Stimulated activated CD8-positive, alpha-beta memory T cell treated with anti-CD3 and anti-CD28 coated beads, Interleukin-4, amount 100 ng/mL, for 4 hours (primary cell): ENCODE data around the gene EMP3.
"Not testable (repeated sequence)": the region's sequence is repeated elsewhere in the genome, so short reads cannot be mapped to it uniquely, and the experiment has no call there.

Experiments used
- DNase-seq, 2 donors: peaks; one replicate each; pipeline ENCODE4 v3.0.0-alpha.2; 2020; ENCODE audit warnings: low read depth in 2 of 2, low spot score in 1 of 2

EMP3 gene

DNA sequence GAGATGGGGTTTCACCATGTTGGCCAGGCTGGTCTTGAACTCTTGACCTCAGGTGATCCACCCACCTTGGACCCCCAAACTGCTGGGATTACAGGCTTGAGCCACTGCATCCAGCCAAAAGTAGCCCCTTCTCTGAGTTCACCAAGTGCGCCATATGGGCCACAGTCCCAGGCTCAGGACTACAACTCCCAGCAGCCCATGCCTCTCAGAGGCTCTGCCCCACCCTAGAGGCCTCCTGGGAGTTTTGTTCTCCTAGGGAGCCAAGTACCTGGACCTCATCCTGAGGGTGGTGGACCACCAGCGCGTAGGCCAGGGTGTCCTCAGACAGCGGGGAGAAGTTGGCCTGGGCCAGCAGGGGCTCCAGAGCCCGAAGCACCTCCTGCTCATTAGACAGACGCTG lies 19.5 kb downstream of the EMP3 start:
- DNase-seq = no peak

DNA sequence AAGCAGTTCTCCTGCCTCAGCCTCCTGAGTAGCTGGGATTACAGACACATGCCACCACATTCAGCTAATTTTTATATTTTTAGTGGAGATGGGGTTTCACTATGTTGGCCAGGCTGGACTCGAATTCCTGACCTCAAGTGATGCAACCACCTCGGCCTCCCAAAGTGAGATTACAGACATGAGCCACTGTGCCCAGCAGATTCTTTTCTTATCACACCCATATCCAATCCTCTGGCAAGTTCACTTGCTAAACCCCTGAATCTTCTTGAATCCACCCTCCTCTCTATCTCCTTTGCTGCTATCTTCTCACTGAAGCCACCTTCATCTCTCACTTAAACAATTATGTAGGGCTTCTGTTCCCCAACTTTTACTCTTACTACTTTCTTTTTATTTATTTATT lies 20.8 kb downstream of the EMP3 start:
- DNase-seq = no peak

DNA sequence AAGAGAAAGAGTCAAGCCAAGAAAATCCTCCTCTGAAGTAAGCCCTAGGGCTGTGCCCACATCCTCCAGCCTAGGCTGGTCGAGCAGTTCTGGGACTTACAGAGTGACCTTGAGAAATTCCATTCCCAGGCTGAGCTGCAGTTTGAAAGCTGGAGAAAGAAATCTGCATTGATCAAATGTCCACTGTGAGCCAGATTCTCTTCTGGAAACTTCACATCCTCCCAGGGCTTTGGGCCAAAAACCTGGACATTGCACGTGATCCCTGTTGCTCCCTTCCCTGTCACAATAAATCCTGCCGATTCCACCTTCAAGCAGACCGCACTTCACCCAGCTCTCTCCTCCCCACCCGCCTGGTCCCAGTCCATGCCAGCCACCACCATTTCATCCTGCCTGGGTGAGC lies 22.7 kb downstream of the EMP3 start:
- no peak for DNase-seq

DNA sequence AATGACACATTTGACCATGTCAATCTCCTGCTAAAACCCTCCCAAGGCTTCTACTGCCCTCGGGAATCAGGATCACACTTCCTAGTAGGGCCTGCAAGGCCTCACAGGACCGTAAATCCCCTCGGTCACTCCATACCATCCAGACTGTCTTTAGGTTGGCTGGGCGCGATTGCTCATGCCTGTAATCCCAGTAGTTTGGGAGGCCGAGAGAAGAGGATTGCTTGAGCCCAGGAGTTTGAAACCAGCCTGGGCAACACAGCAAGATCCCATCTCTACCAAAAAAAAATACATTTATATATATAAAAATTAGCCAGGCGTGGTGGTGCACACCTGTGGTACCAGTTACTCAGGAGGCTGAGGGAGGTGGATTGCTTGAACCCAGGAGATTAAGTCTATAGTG lies 23.4 kb downstream of the EMP3 start:
- no peak for DNase-seq

DNA sequence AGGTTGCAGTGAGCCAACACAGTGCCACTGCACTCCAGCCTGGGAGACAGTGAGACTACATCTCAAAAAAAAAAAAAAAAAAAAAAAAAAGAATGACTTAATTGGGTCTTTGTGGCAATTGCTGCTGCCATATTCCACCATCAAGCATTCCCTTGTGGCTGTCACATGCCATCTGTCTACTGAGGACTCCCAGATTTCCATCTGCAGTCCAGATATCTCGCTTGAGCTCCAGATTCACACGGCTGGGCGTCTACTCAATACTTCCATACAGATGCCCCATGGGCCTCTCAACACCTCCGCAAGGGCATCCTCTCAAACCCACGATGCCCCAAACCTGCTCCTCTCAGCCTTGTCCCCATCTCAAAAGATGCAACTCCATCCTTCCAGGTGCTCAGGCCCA lies 25.5 kb downstream of the EMP3 start:
- DNase-seq = no peak

DNA sequence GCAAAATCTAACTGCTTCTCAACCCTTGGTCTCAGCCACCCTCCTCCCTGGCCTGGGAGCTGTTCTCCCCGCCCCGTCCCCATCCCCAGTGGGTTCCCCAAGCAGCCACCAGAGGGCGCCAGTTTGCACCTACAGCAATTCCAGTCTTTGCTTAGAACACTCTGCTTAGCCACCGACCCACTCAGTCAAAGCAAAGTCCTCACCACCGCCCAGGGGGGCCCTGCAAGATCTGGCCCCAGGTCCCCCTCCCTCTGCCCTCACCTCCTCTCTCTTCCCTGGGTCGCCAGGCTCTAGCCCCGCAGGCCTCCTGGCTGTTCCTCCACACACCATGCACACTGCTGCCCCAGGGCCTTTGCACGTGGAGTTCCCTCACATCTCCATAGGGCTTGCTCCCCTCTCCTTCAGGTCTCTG lies 26.0 kb downstream of the EMP3 start:
- DNase-seq = peak; percentile 47 to 77

DNA sequence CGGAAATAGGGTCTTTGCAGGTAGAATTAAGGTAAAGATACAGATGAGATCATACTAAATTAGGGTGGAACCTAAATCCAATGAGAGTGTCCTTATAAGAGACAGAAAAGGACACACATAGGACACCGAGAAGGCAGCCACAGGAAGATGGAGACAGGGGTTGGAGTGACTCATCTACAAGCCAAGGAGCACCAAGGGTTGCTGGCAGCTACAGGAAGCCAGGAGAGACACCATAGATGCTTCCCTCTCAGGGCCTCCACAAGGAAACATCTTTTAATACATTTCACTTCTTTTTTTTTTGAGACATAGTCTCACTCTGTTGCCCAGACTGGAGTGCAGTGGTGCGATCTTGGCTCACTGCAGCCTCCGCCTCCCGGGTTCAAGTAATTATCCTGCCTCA lies 28.3 kb downstream of the EMP3 start:
- DNase-seq = no peak

DNA sequence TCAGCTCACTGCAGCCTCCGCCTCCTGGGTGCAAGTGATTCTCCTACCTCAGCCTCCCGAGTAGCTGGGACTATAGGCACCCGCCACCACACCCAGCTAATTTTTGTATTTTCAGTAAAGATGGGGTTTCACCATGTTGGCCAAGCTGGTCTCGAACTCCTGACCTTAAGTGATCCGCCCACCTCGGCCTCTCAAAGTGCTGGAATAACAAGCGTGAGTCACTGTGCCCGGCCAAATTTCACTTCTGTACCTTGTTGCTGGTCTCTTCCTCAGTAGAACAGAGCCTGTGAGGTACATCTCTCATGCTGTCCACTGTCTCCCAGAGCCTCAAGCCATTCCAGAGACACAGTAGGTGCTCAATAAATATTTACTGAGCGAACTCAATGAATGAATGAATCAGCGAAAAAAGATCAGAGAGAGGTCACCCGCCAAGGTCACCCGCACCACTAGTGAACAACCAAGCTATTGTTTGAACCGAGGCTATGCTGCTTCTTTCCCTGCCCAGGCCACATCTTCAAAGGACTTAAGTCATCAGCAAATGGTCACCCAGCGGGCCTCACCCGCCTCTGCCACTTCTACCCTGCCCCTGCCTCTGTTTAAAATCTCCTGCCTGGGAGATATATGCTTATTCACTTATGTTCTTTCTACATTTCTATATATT lies 29.1 kb downstream of the EMP3 start:
- DNase-seq = no peak

DNA sequence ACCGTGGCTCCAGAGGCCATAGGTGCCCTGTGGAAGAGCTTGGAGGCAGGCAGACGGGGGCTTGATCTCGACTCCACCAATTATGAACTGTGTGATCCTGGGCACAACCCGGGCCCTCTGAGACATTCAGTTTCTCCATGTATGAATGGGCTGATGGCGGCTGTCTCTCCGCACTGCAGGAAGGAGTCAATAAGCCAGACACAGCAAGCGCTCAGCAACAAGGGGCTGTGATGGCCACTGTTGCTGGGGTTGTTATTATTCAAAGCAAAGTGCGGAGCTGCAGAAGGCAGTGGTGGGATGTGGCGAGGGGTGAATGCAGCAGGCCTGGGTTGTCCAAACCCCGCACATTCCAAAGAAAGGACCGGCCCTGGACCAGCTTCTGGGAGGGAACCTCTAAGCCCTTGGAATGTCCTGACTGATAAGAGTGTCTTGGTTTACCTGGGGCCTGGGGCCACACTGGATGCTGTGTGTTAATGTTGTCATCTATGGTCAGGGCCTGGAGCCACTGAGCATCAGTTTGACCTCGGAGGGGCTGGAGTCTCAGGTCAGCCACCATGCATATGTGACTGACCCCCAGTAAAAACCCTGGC lies 30.1 kb downstream of the EMP3 start:
- no peak for DNase-seq

DNA sequence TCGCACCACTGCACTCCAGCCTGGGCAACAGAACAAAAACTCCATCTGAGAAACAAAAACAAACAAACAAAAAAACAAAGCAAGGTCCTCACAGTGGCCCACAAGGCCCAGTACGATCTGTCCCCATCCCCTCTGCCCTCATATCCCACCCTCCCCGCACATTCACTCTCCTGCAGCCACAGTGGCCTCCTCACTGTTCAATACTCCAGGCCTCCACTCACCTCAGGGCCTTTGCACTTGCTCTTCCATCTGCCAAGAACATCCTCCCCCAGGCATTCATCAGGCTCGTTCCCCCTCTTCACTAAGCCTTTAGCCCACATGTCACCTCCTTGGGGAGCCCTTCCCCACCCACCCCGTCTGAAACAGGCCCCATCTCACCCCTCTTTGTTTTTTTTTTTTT lies 33.8 kb downstream of the EMP3 start:
- DNase-seq = no peak

DNA sequence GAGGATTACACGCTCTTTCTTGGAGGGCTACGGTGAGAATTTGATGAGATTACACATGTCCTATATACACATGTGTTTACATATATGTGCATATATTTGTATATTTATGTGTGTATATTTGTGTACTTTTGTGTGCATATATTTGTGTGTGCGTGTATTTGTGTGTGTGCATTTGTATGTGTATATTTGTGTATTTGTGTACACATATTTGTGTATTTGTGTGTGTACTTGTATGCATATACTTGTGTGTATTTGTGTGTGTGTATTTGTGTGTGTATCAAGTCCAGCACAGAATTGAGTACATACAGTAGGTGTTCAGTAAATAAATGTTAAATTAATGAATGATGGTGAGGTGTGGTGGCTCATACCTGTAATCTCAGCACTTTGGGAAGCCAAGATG lies 36.6 kb downstream of the EMP3 start:
- DNase-seq = no peak

DNA sequence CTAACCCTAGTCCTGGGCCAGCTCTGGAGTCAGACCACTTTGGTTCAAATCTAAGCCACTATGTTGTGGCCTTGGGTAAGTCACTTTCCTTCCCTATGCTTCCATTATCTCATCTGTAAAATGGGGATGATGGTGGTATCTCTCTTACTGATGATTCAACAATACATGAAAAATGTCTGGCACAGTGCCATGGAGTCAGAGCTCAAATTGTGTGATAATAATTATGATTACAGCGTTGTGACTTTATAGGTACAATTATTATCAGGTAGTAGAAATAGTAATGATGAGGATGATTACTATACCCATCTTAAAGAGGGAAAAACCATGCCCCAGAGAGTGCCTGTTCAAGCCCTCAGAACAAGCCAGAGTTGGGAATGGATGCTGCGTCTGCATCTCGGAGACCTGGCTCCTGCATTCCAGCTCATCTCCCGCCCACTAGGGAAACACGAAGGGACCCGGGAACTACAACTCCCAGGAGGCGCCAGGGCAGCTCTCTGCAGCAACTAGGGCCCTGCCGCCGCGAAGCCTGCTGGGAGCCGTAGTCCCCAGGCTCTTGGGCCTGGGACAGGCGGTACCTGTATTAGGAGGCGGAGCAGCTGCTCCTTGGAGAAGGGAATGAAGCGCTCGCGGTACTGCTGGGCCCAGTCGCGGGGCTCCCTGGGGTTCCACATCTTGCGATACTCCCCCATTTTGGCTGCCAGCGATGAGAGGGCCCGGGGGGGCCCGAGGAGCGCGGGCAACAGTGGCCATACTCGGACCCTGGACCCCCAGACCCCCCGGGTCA lies 37.6 kb downstream of the EMP3 start:
- peak; percentile 68 to 75 for DNase-seq

DNA sequence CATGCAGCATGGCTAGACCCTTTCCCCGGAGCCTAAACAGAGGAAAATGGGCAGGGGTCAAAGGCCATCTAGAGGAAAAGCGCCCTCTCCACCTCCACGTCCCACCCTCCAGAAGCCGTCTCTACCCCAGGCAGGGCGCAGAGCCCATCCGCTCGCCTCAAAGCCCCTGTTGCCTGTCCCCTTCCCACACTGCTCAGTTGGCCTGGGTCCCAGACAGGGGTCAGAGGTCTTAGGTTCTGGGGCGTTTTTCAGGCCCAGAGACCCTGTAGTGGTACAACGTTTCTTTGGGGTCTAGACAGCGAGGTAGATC lies 38.1 kb downstream of the EMP3 start:
- no peak for DNase-seq

DNA sequence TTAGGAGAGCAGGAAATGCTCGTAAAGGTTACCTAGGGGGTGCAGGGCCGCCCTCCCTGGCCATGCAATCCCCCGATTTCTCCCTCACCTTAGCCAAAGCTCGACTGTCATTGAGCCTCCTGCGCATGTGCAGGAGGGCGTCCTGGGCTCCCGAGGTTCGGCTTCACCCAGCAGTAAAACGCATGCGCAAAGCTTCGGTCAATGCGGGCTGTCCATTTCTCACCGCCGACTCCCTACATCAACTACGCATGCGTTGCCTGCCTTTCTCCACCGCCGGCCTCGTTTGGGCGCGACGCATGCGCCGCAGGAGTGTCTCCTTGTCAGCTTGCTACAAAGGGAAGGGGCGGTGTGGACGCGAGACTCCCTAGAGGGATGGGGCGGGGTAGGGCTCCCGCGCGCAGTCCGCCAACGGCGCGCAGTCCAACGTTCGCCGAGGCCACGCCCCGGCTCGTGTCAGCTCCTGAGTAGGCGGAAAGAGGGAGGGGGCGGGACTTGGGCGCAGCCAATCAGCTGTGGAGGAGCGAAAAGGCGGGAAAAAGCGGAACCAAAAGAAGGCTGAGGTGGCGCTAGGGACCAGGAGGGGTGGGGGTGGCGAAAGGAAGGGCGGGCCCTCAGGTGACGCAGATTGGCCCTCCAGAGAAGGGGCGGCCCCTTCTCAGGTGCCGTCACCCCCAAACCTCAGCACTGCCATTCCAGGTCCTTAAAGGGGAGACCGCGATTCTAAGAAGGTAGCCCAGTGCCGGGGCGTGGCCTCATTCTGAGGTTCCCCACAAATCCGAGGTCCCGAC lies 38.7 kb downstream of the EMP3 start, which contains the start of the genes SYNGR4 and TMEM143:
Gene SYNGR4, plus strand, starts transcription at position 558 of the 788 bp plus-strand sequence. CDS start 1,476 bp downstream, outside the sequence.
Gene TMEM143, minus strand, starts transcription at position 131 of the 788 bp plus-strand sequence. Its CDS starts 20 bp downstream, at position 111.
- peak; percentile 85 to 95 for DNase-seq

DNA sequence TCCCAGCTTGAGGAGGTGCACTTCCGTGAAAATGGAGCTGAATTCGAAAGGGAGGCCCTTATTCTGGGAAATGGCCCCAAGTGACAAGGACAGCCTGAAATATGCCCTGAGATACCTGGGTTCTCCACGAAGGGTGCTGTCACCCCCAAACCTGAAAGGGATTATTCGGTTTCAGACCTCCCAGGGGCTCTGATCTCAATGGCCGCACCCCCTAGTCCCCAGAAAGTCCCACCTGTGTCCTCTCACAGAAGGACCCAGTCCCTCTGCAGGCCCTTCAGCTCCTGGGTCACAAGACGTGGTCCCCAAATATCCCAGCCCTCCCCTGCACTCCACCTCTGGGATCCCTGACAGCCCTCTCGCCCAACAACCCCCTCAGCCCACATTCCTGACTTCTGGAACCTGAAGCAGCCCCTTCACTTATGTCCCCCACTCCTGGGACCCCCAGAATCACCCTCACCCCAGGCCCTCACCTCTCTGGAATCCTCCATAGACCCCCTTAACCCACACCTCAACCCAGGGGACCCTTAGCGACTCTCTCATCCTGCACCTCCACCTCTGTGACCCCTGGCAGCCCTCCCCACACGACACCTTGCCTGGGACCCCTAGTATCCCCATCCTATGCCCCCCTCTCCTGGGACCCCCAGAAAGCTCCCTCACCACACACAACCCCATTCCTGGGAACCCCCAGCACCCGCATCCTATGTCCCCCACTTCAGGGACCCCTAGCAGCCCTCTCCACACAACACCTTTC lies 39.4 kb downstream of the EMP3 start:
- no peak for DNase-seq

DNA sequence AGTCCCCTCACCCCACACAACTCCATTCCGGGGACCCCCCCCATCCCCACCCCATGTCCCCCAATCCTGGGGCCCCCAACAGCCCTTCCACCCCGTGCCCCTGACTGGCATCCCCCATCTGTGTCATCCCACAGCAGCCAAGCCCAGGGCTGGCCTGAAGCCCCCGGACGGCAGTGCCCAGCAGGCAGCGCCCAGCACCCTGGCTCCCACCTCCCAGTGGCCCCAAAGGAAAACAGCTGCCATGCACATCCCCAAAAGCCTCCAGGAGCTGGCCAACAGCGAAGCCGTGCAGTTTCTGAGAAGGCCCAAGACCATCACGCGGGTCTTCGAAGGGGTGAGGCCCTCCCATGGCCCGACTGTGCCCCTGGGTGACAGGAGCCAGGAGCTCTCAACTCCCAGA lies 40.2 kb downstream of the EMP3 start:
- DNase-seq = no peak

DNA sequence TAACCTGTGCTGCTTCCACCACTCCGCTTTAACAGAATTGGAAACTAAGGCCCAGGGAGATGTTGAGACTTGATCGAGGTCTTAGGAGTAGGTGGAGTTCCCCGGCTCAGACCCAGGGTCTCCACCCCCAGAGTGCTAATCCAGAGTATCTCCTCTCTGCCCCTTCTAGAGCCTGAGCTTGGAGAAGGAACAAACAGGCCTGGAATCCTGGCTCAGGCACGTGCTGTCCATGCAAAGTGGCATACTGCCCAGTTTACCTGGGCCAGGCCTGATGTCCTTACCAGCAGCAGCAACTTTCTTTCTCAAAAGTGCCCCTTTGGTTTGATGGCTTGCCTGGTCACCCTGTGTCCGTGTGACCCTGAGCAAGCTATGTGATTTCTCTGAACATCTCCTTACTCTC lies 42.5 kb downstream of the EMP3 start:
- no peak for DNase-seq

DNA sequence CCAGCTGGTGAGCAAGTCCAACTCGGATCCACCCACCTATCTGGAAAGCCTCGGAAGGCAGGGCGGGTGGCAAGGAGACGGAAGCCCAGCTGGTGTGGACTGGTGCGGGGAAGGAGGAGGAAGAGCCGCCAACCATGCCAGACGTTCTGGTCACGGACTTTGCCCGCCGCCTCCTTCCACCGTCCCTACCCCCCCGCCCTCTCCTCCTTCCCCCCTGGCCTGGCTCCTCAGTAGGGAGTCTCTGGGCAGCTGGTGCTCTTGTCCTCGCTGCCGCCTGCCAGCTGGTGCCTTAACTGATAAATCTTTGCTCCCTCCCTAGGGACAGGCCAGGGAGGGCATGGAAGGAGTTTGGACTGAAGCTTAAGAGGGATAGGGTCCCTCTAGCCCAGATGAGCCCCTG lies 43.6 kb downstream of the EMP3 start:
- DNase-seq = no peak

DNA sequence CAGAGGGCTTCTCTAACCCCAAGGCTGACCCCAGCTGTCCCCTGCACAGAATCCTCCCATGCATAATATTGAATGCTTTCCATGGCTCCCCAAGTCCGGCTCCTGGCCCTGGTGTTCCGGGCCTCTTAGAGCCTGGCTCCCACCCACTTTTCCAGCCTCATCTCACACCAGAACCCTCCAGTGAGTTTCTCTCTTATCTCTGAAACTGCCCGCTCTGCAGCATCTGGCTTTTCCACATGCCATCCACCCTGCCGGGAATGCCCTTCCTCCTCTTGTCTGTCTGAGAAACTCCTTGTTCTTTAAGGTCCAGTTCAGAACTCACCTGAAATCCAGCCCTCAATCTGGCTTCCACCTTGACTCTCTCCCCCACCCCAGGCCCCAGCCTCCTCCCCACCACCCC lies 45.6 kb downstream of the EMP3 start:
- no peak for DNase-seq

DNA sequence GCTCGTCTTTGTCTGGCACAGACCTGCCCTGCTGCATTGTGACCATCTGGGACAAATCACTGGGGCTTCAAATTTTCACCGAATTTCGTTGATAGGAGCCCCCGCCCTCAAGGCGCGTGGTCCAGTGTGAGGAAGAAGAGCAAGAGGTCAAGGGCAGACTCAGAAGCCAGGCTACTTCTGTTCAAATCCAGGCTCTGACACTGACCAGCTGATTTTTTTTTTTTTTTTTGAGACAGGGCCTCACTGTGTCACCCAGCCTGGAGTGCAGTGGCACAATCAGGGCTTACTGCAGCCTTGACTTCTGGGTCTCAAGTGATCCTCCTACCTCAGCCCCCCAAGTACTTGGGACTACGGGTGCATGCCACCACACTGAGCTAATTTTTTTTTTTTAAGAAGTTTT lies 46.0 kb downstream of the EMP3 start:
- no peak for DNase-seq

DNA sequence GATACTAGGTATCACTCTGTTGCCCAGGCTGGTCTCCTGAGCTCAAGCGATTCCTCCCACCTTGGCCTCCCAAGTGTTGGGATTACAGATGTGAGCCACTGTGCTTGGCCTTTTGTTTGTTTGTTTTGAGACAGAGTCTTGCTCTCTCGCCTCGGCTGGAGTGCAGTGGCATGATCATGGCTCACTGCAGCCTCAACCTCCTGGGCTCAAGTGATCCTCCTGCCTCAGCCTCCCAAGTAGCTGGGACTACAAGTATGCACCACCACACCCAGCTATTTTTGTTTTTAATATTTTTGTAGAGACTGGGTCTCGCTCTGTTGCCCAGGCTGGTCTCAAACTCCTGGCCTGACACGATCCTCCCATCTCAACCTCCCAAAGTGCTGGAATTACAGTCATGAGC lies 46.4 kb downstream of the EMP3 start:
- DNase-seq = not testable (repeated sequence)
